IPS-20b (cell line): Measurements from ENCODE around the gene ANKRD39.
"Not testable (repeated sequence)": the region's sequence is repeated elsewhere in the genome, so short reads cannot be mapped to it uniquely, and the experiment has no call there.

Experiments
- H3K27ac ChIP-seq: one replicate; pipeline ENCODE4 v1.5.1; 2013; ENCODE audit warnings: low read length
- H3K27me3 ChIP-seq: 2 replicates; pipeline ENCODE4 v1.6.1; 2013; ENCODE audit warnings: mild to moderate bottlenecking, low read length, inconsistent platforms; ENCODE audit not compliant: insufficient read depth
- H3K36me3 ChIP-seq: 2 replicates; pipeline ENCODE4 v1.6.1; 2013; ENCODE audit warnings: low read depth, mild to moderate bottlenecking, inconsistent platforms, low read length, moderate library complexity; ENCODE audit not compliant: insufficient read depth
- H3K4me1 ChIP-seq: 2 replicates; pipeline ENCODE4 v1.6.1; 2013; ENCODE audit warnings: mild to moderate bottlenecking, control low read depth, inconsistent platforms, low read length, moderate library complexity; ENCODE audit not compliant: insufficient read depth
- H3K4me3 ChIP-seq: 2 replicates; pipeline ENCODE4 v1.5.1; 2013; ENCODE audit warnings: mild to moderate bottlenecking, low read length, inconsistent platforms
- H3K9ac ChIP-seq: 2 replicates; pipeline ENCODE4 v1.6.1; 2013; ENCODE audit warnings: low read depth, mild to moderate bottlenecking, inconsistent platforms, low read length, moderate library complexity
- H3K9me3 ChIP-seq: 2 replicates; pipeline ENCODE4 v1.6.1; 2013; ENCODE audit warnings: mild to moderate bottlenecking, low read depth, low read length, inconsistent platforms; ENCODE audit not compliant: insufficient read depth

The ANKRD39 gene

DNA sequence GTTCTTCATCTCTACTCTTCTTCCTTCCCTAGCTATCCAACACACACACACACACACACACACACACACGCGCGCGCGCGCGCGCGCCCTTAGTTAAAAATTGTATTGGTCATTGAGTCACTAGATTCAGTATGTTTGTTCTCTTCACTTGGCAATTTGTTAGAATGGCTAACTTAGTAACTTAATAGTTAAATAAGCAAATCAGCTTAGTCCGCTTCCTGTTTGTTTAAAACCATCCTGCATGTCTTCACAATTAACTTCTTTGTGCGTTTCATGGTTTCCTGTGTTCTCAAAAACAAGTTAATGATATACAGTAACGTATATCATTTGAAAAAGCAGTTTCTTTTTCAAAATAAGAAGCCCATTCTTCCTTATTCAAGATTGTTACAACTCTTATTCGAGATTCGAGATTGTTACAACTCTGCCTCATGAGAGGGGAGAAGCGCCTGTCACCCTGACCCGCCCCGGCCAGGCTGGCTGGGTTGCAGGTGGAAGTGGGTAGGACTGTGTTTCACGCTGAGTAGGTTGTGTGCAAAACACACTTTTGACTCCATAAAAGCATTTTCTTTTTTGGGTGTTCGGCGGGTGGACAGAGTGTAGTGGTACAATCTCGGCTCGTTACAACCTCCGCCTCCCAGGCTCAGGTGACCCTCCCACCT is 51.2 kb downstream of the ANKRD39 start:
- H3K9ac ChIP-seq: no peak overlapping the region
- no peaks in the 10 kb centered on the region for H3K4me1 ChIP-seq

DNA sequence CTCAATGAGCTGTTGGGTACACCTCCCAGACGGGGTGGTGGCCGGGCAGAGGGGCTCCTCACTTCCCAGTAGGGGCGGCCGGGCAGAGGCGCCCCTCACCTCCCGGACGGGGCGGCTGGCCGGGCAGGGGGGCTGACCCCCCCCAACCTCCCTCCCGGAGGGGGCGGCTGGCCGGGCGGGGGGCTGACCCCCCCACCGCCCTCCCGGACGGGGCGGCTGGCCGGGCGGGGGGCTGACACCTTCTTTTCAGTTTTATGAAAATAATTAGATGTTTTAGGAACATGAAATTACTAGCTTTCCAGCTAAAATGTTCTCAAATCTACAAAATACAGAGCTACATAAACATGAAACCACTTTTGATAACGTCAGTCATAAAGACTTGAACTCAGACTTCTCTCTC is 51.9 kb downstream of the ANKRD39 start:
- not testable (repeated sequence) for H3K9me3 ChIP-seq, H3K36me3 ChIP-seq, H3K4me1 ChIP-seq, H3K4me3 ChIP-seq, H3K9ac ChIP-seq, H3K27ac ChIP-seq, H3K27me3 ChIP-seq

More for the DNA sequence above, 51.2 kb downstream of the ANKRD39 start:
- Histone ChIP-seq H3K27ac (no peak overlapping the region), H3K9me3 (no peaks in the 10 kb centered on the region), H3K27me3 (no peaks in the 10 kb centered on the region), H3K36me3 (peaks cover 5% of the 10 kb centered on the region; the same call in 1 of the 2 replicates), H3K4me3 (no peak overlapping the region)

DNA sequence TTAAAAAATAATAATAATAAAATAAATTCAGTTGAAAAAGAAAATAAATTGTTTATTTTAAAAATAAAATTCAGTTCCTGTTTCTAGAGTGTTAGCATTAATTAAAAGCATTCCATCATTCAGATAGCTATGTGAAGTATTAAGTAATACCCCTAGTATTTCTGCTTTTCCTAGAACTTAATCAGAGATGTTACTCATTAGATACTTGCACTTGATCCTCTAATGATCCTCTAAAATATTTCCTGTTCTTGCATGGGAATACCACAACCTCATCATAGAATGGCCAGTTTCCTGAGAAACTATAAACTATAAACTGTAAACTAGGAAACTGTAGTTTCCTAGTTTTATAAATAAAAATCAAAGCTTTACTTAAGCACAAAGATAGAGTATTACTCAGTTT is 52.8 kb downstream of the ANKRD39 start:
- Histone ChIP-seq H3K4me3 (no peak overlapping the region), H3K27me3 (no peaks in the 10 kb centered on the region), H3K9me3 (no peaks in the 10 kb centered on the region), H3K27ac (no peak overlapping the region), H3K9ac (no peak overlapping the region), H3K36me3 (peaks cover 10% of the 10 kb centered on the region; the same call in 1 of the 2 replicates), H3K4me1 (no peaks in the 10 kb centered on the region)

DNA sequence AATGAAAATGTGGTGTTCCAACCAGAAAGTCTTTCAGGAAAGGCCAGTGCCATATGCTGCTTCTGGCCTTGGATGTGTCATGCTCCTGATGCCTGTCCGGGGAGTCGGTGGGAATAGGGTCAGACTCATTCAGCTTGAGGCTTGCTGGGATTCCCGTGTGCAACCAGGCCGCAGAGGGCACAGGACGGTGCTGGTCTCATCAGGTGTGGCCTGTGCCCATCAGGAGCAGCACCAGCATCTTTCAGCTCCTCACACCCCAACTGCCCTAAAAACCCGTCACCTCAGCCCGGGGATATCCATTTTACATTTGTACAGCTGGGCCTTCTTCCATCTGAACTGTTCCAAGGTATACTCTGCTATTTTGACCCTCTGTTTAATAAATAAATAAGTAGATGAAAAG is 55.1 kb downstream of the ANKRD39 start:
- H3K4me3 ChIP-seq: no peak overlapping the region
- H3K36me3 ChIP-seq: peaks cover 10% of the 10 kb centered on the region; the same call in 1 of the 2 replicates
- no peak overlapping the region for H3K27ac ChIP-seq
- no peaks in the 10 kb centered on the region for H3K4me1 ChIP-seq
- no peaks in the 10 kb centered on the region for H3K27me3 ChIP-seq
- H3K9ac ChIP-seq: no peak overlapping the region
- no peaks in the 10 kb centered on the region for H3K9me3 ChIP-seq

DNA sequence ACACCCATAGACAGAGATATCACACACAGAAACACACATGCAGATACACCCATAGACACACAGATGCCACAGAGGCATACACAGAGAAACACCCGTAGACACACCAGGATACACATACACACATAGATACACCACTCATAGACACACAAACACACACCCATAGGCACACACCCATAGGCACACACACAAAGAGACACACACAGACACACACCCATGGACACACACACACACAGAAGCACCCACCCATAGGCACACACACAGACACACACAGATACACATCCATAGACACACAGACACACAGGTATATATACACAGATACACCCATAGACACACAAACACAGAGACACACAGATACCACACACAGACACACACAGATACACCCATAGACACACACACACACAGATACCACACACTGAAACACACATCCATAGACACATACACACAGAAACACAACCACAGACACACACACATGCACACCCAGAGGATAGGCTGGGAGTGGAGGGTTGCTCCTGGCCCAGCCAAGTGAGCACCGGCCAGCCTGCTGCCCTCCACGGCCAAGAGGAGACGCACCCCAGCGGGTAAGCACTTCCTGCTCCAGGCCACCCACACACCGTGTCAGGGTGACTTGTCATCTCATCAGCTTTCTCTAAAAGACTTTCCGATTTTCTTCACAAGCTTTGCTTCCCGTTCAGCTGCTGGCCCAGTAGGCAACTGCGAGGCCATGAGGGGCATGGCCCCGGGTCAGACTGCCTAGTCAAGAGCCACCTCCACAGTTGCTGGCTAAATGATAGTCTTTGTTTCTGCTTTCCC is 55.8 kb downstream of the ANKRD39 start:
- Histone ChIP-seq H3K9me3 (no peaks in the 10 kb centered on the region), H3K9ac (no peak overlapping the region), H3K4me3 (no peak overlapping the region), H3K4me1 (no peaks in the 10 kb centered on the region), H3K27me3 (no peaks in the 10 kb centered on the region), H3K27ac (no peak overlapping the region), H3K36me3 (peaks cover 10% of the 10 kb centered on the region; the same call in 1 of the 2 replicates)

DNA sequence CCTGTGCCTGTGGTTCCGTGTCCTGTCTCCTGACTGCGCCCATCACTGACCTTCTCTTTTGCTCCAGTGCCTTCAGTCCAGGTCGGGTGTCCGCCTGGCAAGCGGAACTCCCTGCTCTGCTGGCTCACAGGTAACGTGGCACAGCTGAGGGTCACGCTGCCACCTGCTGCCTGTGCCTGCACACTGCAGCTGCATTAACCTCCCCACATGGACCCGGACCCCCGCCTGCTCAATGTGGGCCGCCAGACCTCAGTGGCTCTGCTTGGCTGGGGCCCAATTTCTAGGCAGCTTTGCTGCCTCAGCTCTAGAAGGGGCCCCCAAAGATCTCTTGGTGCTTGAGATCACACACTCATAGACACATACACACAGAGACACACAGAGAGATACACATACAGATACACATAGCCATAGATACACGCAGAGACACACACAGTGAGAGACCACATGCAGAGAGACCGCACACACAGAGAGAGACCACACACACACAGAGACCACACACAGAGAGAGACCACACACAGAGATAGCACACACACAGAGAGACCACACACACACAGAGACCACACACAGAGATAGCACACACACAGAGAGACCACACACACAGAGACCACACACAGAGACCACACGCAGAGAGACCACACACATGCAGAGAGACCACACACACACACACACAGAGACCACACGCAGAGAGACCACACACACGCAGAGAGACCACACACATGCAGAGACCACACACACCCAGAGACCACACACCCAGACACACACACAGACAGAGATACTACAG is 56.6 kb downstream of the ANKRD39 start:
- H3K4me1 ChIP-seq: no peaks in the 10 kb centered on the region
- H3K9me3 ChIP-seq: no peaks in the 10 kb centered on the region
- H3K27ac ChIP-seq: no peak overlapping the region
- H3K27me3 ChIP-seq: no peaks in the 10 kb centered on the region
- H3K4me3 ChIP-seq: no peak overlapping the region
- no peak overlapping the region for H3K9ac ChIP-seq
- peaks cover 10% of the 10 kb centered on the region; the same call in 1 of the 2 replicates for H3K36me3 ChIP-seq

DNA sequence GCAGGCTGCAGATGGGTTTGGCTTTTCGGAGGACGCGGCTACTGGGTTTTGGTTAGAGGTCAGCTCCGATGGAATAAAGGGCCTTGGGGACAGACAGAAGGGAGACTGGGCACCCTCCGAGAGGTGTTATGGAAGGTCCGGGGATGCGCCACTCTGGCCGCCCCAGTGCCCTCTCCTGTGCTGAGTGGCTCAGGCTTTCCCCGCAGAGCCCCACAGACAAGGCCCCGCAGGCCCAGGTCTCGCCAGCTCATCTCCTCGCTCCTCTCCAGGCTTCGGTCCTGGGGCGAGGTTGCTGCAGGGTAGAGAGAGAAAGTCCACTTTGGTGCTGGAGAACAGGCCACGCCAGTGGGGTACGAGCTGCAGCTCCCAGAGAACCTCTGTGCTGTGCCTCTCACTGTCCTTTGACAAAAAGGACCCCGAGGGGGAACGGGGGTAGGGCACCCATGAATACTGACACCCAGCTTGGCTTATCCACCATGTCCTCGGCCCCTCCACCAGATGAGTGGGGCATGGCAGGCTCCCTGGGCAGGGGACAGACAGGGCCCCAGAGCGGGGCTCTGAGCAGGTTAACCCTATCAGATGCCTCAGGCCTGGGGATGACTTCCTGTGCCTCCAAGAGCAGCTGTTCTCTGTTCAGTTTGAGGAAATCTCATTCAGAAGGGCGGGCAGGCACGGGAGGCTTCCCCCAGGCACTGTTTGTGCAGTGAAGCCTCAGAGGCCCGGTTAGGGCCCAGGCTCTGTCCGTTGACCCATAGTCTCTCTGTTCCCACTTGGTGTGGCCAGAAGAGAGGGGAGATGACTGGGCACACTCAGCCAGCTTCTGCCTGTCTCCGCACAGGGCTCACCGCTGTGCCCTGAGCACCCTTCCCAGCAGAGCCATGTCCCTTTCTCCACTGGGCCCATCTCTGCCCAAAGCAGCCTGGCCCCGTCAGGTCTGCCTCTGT is 57.5 kb downstream of the ANKRD39 start:
- Histone ChIP-seq H3K27ac (no peak overlapping the region), H3K9me3 (no peaks in the 10 kb centered on the region), H3K27me3 (no peaks in the 10 kb centered on the region), H3K4me1 (no peaks in the 10 kb centered on the region), H3K36me3 (peaks cover 10% of the 10 kb centered on the region; the same call in 1 of the 2 replicates), H3K9ac (no peak overlapping the region), H3K4me3 (no peak overlapping the region)

DNA sequence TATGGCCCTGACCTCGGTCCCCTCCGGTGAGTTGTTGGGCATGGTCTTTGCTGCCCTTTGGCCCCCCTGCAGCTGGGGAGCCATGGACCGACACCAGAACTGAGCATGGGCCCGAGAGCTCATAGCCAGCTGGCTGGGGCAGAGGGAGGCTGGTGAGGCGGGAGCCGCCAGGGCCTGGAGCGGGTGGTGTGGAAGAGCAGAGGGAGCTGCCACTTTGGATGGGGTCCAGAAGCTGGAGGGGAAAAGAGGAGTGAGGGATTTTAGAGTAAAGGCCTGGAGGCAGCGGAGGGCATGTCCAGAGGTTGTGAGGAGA is 58.2 kb downstream of the ANKRD39 start:
- Histone ChIP-seq H3K9ac (no peak overlapping the region), H3K27me3 (no peaks in the 10 kb centered on the region), H3K9me3 (no peaks in the 10 kb centered on the region), H3K36me3 (peaks cover 10% of the 10 kb centered on the region; the same call in 1 of the 2 replicates), H3K4me1 (no peaks in the 10 kb centered on the region), H3K4me3 (no peak overlapping the region), H3K27ac (no peak overlapping the region)

DNA sequence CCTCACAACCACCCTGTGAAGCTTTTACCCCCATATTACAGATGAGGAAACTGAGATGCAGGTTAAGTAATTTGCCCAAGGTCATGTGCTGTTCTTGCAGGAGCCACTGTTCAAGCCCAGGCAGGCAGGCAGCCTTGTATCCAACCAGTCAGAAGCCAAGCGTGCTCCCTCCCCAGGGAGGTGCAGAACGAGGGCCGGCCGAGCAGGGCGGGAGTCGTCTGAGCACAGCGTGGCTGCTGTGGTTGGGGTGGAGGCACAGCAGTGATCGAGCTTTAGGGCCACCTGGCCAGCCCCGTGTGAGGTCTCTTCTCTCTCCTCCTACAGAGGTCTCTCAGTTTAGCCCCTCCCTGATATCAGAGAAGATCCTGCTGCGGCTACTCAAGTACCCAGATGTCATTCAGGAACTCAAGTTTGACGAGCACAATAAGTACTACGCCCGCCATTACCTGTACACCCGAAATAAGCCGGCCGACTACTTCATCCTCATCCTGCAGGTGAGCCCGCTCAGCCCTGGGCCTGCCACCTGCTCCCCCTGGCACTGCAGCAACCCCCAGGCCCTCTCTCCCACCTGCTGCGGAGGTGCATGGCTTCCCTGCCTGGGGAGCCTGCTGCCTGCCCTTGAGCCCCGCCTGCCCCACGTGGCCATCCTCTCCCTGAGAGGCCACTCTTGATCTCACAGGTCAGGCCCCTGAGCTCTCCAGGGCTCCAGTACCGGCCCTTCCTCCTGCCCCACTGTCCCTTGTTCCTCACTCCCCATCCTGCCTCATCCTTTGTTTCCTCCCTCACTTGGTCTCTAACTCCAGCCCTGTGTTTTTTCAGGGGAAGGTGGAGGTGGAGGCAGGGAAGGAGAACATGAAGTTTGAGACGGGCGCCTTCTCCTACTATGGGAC is 58.8 kb downstream of the ANKRD39 start:
- no peak overlapping the region for H3K27ac ChIP-seq
- H3K9me3 ChIP-seq: no peaks in the 10 kb centered on the region
- H3K4me3 ChIP-seq: no peak overlapping the region
- H3K27me3 ChIP-seq: no peaks in the 10 kb centered on the region
- H3K36me3 ChIP-seq: peaks cover 10% of the 10 kb centered on the region; the same call in 1 of the 2 replicates
- H3K4me1 ChIP-seq: no peaks in the 10 kb centered on the region
- no peak overlapping the region for H3K9ac ChIP-seq
